ENCODE measurements around the gene BICD1. TPM values are rescaled to one million over a fixed set of nuclear protein-coding genes. Genes with fewer than 3 reads are reported as not detected.

The BICD1 gene
- total and polyA plus RNA-seq, 4 donors, result 0.46 to 3.4 (median 1.1) TPM

DNA sequence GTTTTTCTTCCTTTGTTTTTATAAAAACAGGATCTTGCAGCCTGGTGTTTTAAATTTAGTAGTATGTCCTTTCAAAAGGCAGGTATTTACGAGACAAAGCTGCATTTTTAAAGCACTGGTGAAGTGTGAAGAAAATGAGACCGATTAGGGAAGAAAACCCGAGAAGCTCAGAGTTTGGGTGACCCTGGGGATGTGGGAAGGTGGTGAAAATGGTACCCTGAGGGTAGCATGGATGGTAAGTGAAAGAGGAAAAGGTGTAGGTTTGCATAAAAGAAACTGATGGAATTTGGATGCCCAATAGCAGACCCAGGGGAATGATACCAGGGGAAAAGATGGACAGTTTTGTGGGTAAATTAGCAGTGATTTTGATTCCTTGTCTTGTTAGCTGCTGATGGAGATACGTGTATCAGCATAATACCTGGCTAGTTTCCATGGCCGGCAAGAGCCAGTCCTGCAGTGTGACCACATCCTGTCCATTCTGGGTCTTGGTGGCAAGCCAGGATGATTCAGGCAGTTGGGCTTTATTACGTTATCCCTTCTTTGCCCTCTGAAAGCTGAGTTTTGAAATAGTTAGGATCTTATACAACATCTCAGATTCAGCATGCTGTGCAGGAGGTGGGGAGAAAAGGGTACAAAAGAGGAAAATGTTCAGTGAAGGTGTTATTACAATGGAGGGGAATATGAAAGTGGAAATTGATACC lies 8.9 kb downstream of the BICD1 start:
- Histone ChIP-seq H3K27me3 (ENCODE audit: control insufficient read depth in 4 of 4, insufficient read depth in 4 of 4, low read length in 3 of 4) (no peaks in the 10 kb centered on the region), H3K27ac (ENCODE audit: low read depth in 1 of 2, low read length in 2 of 2) (no peak overlapping the region), H3K9me3 (ENCODE audit: control insufficient read depth in 4 of 4, low read length in 3 of 4) (no peaks in the 10 kb centered on the region), H3K36me3 (ENCODE audit: control insufficient read depth in 4 of 4, insufficient read depth in 3 of 4, low read depth in 1 of 4, low read length in 3 of 4) (no peaks in the 10 kb centered on the region), H3K4me3 (ENCODE audit: low read depth in 1 of 3, low read length in 3 of 3) (no peak overlapping the region), H3K4me1 (ENCODE audit: control insufficient read depth in 4 of 4, insufficient read depth in 4 of 4, low read length in 3 of 4) (peaks cover 0 to 1% (median 0%) of the 10 kb centered on the region in 4 donors), H3K9ac (ENCODE audit: low read depth in 1 of 2, low read length in 2 of 2) (no peak overlapping the region)
- DNase-seq (ENCODE audit: low spot score), result no peak
- TF ChIP-seq GABPA (IDR thresholded peaks at IDR 0.05 in 1 of 2, conservative IDR thresholded peaks at IDR 0.05 in 1 of 2) (peak; percentile 50 to 56), RAD21 (IDR thresholded peaks at IDR 0.05) (peak in 1 of 2 donors; percentile 24), JUND (IDR thresholded peaks at IDR 0.05) (peak in 1 of 2 donors; percentile 51), HNF4A (conservative IDR thresholded peaks at IDR 0.05) (peak in 1 of 2 donors; percentile 22), RXRA (IDR thresholded peaks at IDR 0.05) (no peak), EGR1 (IDR thresholded peaks at IDR 0.05; ENCODE audit: low read depth in 2 of 2) (no peak)
- TF ChIP-seq, protein P1, sequence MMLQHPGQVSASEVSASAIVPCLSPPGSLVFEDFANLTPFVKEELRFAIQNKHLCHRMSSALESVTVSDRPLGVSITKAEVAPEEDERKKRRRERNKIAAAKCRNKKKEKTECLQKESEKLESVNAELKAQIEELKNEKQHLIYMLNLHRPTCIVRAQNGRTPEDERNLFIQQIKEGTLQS (IDR thresholded peaks at IDR 0.05), result peak; percentile 12
- 50% methylated on average over 6 of the region's 6 CpGs for WGBS

DNA sequence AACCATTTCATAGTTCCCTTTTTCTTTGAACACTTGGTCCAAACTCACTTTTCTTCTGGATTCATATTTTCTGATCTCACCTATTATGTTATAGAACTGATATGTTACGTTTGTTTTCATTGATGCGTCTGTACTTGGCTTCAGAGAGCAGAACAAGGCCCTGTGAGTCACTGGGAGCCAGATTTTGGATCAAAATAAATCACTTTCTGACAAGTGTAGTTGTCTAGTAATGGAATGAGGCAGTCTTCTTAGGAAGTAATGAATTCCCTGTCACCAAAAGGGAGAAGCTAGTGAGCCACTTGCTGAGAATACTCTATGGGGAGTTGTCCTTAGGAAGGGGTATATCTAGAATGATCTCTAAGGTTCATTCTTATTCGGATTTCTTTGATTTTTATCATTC lies 10.2 kb downstream of the BICD1 start:
- H3K9me3 ChIP-seq (ENCODE audit: control insufficient read depth in 4 of 4, low read length in 3 of 4), result no peaks in the 10 kb centered on the region
- H3K27me3 ChIP-seq (ENCODE audit: control insufficient read depth in 4 of 4, insufficient read depth in 4 of 4, low read length in 3 of 4), result no peaks in the 10 kb centered on the region
- no peak overlapping the region for H3K9ac ChIP-seq (ENCODE audit: low read depth in 1 of 2, low read length in 2 of 2)
- H3K4me3 ChIP-seq (ENCODE audit: low read depth in 1 of 3, low read length in 3 of 3), result no peak overlapping the region
- WGBS, result 90% methylated on average over 3 of the region's 3 CpGs
- DNase-seq (ENCODE audit: low spot score), result no peak
- TF ChIP-seq, protein P1 (IDR thresholded peaks at IDR 0.05), result no peak
- TF ChIP-seq FOXA2 (IDR thresholded peaks at IDR 0.05), result no peak
- no peak for TF ChIP-seq EGR1 (IDR thresholded peaks at IDR 0.05; ENCODE audit: low read depth in 2 of 2)
- no peak for TF ChIP-seq HNF4G (IDR thresholded peaks at IDR 0.05)
- no peaks in the 10 kb centered on the region for H3K36me3 ChIP-seq (ENCODE audit: control insufficient read depth in 4 of 4, insufficient read depth in 3 of 4, low read depth in 1 of 4, low read length in 3 of 4)
- H3K27ac ChIP-seq (ENCODE audit: low read depth in 1 of 2, low read length in 2 of 2), result no peak overlapping the region
- H3K4me1 ChIP-seq (ENCODE audit: control insufficient read depth in 4 of 4, insufficient read depth in 4 of 4, low read length in 3 of 4), result peaks cover 0 to 1% (median 0%) of the 10 kb centered on the region in 4 donors

DNA sequence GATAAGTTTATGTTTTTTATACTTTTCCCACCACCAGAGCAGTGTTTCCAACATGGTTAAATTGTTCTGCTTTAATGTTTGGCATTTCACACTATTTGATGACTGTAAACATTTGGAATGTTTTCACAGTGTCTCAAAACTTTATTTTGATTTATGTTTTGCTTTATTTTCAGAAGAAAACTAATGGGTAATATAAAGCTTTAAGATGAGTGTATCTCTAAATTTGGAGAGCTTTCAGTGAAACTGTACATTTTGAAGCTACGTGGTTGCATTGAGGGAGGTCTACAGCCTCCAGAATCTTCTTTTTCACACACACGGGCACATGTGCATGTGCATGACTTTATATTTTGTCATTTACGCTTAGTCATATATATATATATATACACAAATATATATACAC lies 10.7 kb downstream of the BICD1 start:
- no peak overlapping the region for H3K9ac ChIP-seq (ENCODE audit: low read depth in 1 of 2, low read length in 2 of 2)
- 99% methylated on average over 3 of the region's 3 CpGs for WGBS
- H3K4me3 ChIP-seq (ENCODE audit: low read depth in 1 of 3, low read length in 3 of 3), result no peak overlapping the region
- DNase-seq (ENCODE audit: low spot score), result no peak
- TF ChIP-seq, protein P2, sequence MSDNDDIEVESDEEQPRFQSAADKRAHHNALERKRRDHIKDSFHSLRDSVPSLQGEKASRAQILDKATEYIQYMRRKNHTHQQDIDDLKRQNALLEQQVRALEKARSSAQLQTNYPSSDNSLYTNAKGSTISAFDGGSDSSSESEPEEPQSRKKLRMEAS (IDR thresholded peaks at IDR 0.05), result no peak
- TF ChIP-seq, protein P3, sequence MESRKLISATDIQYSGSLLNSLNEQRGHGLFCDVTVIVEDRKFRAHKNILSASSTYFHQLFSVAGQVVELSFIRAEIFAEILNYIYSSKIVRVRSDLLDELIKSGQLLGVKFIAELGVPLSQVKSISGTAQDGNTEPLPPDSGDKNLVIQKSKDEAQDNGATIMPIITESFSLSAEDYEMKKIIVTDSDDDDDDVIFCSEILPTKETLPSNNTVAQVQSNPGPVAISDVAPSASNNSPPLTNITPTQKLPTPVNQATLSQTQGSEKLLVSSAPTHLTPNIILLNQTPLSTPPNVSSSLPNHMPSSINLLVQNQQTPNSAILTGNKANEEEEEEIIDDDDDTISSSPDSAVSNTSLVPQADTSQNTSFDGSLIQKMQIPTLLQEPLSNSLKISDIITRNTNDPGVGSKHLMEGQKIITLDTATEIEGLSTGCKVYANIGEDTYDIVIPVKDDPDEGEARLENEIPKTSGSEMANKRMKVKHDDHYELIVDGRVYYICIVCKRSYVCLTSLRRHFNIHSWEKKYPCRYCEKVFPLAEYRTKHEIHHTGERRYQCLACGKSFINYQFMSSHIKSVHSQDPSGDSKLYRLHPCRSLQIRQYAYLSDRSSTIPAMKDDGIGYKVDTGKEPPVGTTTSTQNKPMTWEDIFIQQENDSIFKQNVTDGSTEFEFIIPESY (IDR thresholded peaks at IDR 0.05), result no peak
- TF ChIP-seq NR2F2 (IDR thresholded peaks at IDR 0.05), result no peak
- no peak for TF ChIP-seq HNF4G (IDR thresholded peaks at IDR 0.05)
- no peak for TF ChIP-seq TAF1 (conservative IDR thresholded peaks at IDR 0.05)
- TF ChIP-seq GABPA (IDR thresholded peaks at IDR 0.05 in 1 of 2, conservative IDR thresholded peaks at IDR 0.05 in 1 of 2), result no peak
- no peak for TF ChIP-seq JUND (IDR thresholded peaks at IDR 0.05)
- TF ChIP-seq RAD21 (IDR thresholded peaks at IDR 0.05), result no peak
- TF ChIP-seq, protein P1 (IDR thresholded peaks at IDR 0.05), result no peak
- TF ChIP-seq FOXA1 (IDR thresholded peaks at IDR 0.05), result no peak
- no peaks in the 10 kb centered on the region for H3K9me3 ChIP-seq (ENCODE audit: control insufficient read depth in 4 of 4, low read length in 3 of 4)
- H3K4me1 ChIP-seq (ENCODE audit: control insufficient read depth in 4 of 4, insufficient read depth in 4 of 4, low read length in 3 of 4), result peaks cover 0 to 1% (median 0%) of the 10 kb centered on the region in 4 donors
- H3K36me3 ChIP-seq (ENCODE audit: control insufficient read depth in 4 of 4, insufficient read depth in 3 of 4, low read depth in 1 of 4, low read length in 3 of 4), result no peaks in the 10 kb centered on the region
- H3K27me3 ChIP-seq (ENCODE audit: control insufficient read depth in 4 of 4, insufficient read depth in 4 of 4, low read length in 3 of 4), result no peaks in the 10 kb centered on the region
- no peak overlapping the region for H3K27ac ChIP-seq (ENCODE audit: low read depth in 1 of 2, low read length in 2 of 2)
